ENCODE results near the gene COL5A3.

DNA sequence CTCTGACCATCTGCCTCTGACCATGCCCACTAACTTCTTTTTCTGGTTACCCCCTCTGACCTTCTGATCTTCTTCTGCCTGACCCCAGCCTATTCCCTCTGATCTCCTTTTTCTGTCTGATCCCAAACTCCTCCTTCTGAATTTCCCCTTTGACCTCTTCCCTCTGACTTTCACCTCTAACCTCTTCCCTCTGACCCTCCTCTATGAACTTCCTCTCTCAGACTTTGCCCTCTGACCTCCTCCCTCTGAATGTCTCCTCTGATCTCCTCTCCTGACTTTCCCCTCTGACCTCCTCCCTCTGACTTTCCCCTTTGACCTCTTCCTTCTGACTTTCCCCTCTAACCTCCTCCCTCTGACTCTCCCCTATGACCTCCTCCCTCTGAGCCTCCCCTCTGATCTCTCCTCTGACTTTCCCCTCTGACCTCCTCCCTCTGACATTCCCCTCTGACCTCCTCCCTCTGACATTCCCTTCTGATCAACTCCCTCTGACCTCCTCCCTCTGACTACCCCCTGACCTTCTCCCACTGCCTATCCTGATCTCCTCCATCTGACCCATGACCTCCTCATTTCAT, 3.5 kb downstream of the COL5A3 start:
- TF ChIP-seq CTCF (IDR thresholded peaks at IDR 0.05) (no peak), EP300 (IDR thresholded peaks at IDR 0.05) (no peak)
